Tibial nerve (tissue), 4 donors: ENCODE results near the gene NAAA. TPM values are rescaled to one million over a fixed set of nuclear protein-coding genes. Genes with fewer than 3 reads are reported as not detected.
"Not testable (repeated sequence)": the region's sequence is repeated elsewhere in the genome, so short reads cannot be mapped to it uniquely, and the experiment has no call there.

Experiments used
- DNase-seq, 2 donors: peaks; one replicate each; pipeline ENCODE4 v3.0.0-alpha.2; 2019; ENCODE audit warnings: low spot score in 2 of 2
- H3K27ac ChIP-seq, 4 donors: fragments of 200-600 bp; sonication (generic) in 3 of 4; one replicate each; pipeline ENCODE4 v1.5.1; 2017 to 2019; ENCODE audit warnings: mild to moderate bottlenecking in 1 of 4
- H3K27me3 ChIP-seq, 2 donors: fragments of 200-600 bp; sonication (generic) in 1 of 2; one replicate each; pipeline versions ENCODE4 v1.5.1 to v1.6.0; 2017 to 2019
- H3K36me3 ChIP-seq, 3 donors: fragments of 200-600 bp; sonication (generic); one replicate each; pipeline ENCODE4 v1.5.1; 2018 to 2019
- H3K4me1 ChIP-seq, 4 donors: fragments of 200-600 bp; sonication (generic) in 3 of 4; one replicate each; pipeline ENCODE4 v1.5.1; 2017 to 2019
- H3K4me3 ChIP-seq, 4 donors: fragments of 200-600 bp; sonication (generic) in 3 of 4; one replicate each; pipeline ENCODE4 v1.5.1; 2017 to 2019; ENCODE audit warnings: mild to moderate bottlenecking in 1 of 4, moderate library complexity in 1 of 4
- H3K9me3 ChIP-seq, 4 donors: fragments of 200-600 bp; sonication (generic) in 3 of 4; one replicate each; pipeline ENCODE4 v1.5.1; 2017 to 2019
- EP300 ChIP-seq, 2 donors: sonication (generic); formaldehyde crosslinking; IDR thresholded peaks; one replicate each; pipeline ENCODE4 v1.6.1; 2017; ENCODE audit warnings: antibody characterized with exemption in 2 of 2, mild to moderate bottlenecking in 1 of 2
- POLR2A ChIP-seq, 2 donors: fragments of 450-650 bp; IDR thresholded peaks; one replicate each; pipeline ENCODE4 v1.6.1; 2017; ENCODE audit warnings: antibody characterized with exemption in 2 of 2, mild to moderate bottlenecking in 2 of 2, moderate library complexity in 2 of 2
- WGBS, 2 donors: methylation state at CpG; one replicate each; pipeline ENCODE4 v1.1.5; 2018; 5-methylcytosine and 5-hydroxymethylcytosine counted together
- total RNA-seq, 4 donors: library from RNA; depleted of rRNA; stranded (reverse); fragments of >200 nt; gene quantifications; one replicate each; pipeline ENCODE4 v1.1.0, GENCODE V29; 2016
- TF ChIP-seq, protein P1 (sequence below), 5 experiments: fragments of 200-600 bp in 3 of 5; fragments of 450-650 bp in 2 of 5; sonication (generic) in 3 of 5; IDR thresholded peaks; one replicate each; pipeline ENCODE4 v1.5.1; 2016 to 2019; ENCODE audit warnings: antibody characterized with exemption in 5 of 5, mild to moderate bottlenecking in 3 of 5, moderate library complexity in 2 of 5

NAAA gene
- total RNA-seq, 4 donors from 2014 or later = 70.5 to 191 (median 170) TPM

DNA sequence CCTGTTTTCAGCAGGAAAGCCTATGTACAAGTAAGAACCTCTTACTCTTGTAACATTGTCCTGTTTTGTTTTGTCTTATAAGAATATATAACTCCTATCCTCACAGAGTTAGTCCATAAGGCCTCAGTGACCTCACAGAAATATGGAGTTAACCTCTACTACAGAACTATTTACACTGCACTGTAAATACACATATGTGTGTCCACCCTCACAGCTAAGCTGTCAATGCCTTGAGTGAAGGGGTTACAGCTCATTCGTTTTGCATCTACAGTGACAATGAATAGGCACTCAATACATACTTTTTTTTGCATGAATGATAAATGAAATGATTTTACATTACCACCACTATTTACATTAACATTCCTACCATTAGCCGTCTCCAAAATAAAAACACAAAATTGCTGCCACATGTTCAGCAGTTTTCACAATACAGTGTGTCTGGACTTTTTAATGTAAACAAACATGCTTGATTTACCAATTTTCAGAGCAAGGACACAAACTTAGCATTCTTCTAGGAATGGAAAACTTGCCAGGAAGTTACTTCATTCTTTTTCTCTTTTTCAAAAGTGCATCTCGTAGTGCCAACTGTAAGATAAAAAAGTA, 9.5 kb upstream of the NAAA start:
- DNase-seq = no peak
- Histone ChIP-seq H3K9me3 (no peaks in the 10 kb centered on the region), H3K27ac (no peak overlapping the region), H3K4me1 (no peaks in the 10 kb centered on the region), H3K36me3 (peaks cover 0 to 87% (median 8%) of the 10 kb centered on the region in 3 donors), H3K4me3 (no peak overlapping the region), H3K27me3 (no peaks in the 10 kb centered on the region)
- 30 to 42% methylated on average over 3 of the region's 3 CpGs for WGBS, 2 donors
- TF ChIP-seq POLR2A (IDR thresholded peaks at IDR 0.05) (no peak), EP300 (IDR thresholded peaks at IDR 0.05) (no peak)
- TF ChIP-seq, protein P1, sequence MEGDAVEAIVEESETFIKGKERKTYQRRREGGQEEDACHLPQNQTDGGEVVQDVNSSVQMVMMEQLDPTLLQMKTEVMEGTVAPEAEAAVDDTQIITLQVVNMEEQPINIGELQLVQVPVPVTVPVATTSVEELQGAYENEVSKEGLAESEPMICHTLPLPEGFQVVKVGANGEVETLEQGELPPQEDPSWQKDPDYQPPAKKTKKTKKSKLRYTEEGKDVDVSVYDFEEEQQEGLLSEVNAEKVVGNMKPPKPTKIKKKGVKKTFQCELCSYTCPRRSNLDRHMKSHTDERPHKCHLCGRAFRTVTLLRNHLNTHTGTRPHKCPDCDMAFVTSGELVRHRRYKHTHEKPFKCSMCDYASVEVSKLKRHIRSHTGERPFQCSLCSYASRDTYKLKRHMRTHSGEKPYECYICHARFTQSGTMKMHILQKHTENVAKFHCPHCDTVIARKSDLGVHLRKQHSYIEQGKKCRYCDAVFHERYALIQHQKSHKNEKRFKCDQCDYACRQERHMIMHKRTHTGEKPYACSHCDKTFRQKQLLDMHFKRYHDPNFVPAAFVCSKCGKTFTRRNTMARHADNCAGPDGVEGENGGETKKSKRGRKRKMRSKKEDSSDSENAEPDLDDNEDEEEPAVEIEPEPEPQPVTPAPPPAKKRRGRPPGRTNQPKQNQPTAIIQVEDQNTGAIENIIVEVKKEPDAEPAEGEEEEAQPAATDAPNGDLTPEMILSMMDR (IDR thresholded peaks at IDR 0.05) = no peak

DNA sequence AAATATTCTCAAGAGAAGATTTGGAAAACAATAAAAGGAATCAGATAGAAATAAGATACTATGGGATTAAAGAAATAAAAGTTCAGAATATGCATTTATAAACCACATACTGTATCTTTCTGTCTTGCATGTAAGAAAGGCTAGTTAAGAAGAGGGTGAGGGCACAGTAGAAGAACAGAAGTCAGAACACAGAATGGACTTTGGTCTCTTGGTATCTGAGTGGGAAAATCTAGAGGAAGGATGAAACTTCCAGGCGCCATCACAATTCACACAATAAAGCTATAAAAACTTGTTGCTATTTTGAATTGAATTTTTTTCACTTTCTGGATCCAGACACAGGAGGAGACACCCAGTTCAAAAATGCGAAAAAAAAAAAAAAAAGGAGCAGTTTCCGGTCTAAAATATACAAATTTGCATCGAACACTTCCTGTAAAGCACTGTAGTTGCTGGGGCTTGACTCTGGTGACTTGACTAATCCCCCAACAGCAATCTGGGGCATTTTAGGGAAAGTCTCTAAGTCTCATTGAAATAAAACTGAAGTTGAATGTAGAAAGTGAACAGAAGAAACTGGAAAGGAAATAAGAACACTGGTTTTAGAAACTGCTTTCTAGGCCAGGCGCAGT, 8.1 kb upstream of the NAAA start:
- Histone ChIP-seq H3K9me3 (no peaks in the 10 kb centered on the region), H3K4me3 (no peak overlapping the region), H3K27me3 (no peaks in the 10 kb centered on the region), H3K4me1 (no peaks in the 10 kb centered on the region), H3K36me3 (peaks cover 0 to 74% (median 6%) of the 10 kb centered on the region in 3 donors), H3K27ac (no peak overlapping the region)
- WGBS, 2 donors = 63 to 70% methylated on average over 5 of the region's 5 CpGs
- no peak for TF ChIP-seq EP300 (IDR thresholded peaks at IDR 0.05)
- TF ChIP-seq, protein P1 (IDR thresholded peaks at IDR 0.05) = no peak
- DNase-seq = no peak

DNA sequence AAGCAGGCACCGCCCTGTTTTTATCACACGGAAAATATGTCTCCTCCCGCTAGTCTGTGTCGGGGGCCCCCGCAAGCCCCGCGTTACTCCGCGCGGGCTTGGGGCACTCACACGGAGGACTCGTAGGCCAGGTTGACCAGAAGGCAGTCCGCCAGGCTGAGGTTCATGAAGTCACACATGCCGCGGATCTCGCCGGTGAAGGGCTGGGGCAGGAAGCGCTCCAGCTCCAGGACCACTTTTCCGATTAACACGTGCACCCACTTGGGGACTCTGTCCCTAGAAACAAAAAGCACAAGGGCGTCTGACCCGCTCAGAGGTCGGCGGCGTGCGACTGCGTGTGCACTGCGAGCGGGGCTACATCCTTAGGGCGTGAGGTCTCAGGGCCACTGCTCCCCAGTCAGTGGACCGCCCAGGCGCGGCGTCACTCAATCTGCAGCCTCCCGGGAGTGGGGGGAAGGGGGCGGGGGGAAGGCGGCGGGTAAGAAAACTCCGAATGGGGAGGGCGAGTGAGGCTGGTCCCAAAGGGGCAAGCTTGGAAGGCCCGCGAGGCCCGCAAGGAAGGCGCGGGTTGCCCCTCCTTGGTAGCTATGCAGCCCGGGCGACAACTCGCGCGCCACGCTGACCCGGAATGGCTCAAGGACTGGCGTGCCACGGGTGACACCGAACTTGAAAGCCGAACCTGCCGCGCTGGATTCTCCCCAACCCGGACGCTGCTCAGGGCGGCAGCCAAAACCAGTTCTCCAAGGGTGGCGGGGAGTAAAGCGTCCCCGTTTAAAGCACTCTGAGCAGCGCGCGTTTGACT, 722 bp downstream of the NAAA start:
- Histone ChIP-seq H3K4me3 (peak overlapping the region; percentile 71 to 88 (median 82)), H3K27ac (peak overlapping the region; percentile 63 to 80 (median 76)), H3K4me1 (peaks cover 0 to 20% (median 0%) of the 10 kb centered on the region in 4 donors), H3K36me3 (peaks cover 0 to 4% (median 0%) of the 10 kb centered on the region in 3 donors), H3K9me3 (no peaks in the 10 kb centered on the region), H3K27me3 (no peaks in the 10 kb centered on the region)
- 0 to 2% methylated on average over 13 to 14 of the region's 67 CpGs for WGBS, 2 donors
- peak; percentile 49 to 54 for DNase-seq
- TF ChIP-seq POLR2A (IDR thresholded peaks at IDR 0.05) = no peak
- peak in 1 of 2 donors; percentile 39 for TF ChIP-seq EP300 (IDR thresholded peaks at IDR 0.05)

DNA sequence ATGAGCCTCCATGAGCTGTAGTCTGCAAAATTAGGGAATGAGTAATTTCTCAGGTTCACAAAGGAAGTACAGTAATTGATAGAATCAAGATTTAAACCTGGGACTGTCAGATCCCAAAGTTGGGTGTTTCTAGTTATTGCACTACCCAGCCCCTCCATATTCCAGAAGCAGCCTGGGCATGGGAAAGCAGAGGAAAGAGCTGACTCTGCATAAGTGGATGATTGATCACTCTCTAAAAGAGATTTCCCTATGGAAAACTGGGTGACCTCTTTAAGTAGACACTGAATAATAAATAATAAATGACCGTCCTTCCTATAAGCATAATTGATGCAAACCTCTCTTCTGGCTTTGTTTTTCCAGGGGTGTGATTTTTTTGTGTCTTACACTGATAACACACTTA, 5.2 kb downstream of the NAAA start:
- peaks cover 0 to 16% (median 0%) of the 10 kb centered on the region in 4 donors for H3K4me1 ChIP-seq
- 76 to 97% methylated on average over 1 of the region's 1 CpG for WGBS, 2 donors
- H3K36me3 ChIP-seq = peaks cover 0 to 29% (median 3%) of the 10 kb centered on the region in 3 donors
- TF ChIP-seq POLR2A (IDR thresholded peaks at IDR 0.05) (no peak), EP300 (IDR thresholded peaks at IDR 0.05) (no peak)
- TF ChIP-seq, protein P1 (IDR thresholded peaks at IDR 0.05) = no peak
- no peak overlapping the region for H3K4me3 ChIP-seq
- DNase-seq = no peak
- H3K9me3 ChIP-seq = no peaks in the 10 kb centered on the region
- no peak overlapping the region for H3K27ac ChIP-seq
- no peaks in the 10 kb centered on the region for H3K27me3 ChIP-seq

DNA sequence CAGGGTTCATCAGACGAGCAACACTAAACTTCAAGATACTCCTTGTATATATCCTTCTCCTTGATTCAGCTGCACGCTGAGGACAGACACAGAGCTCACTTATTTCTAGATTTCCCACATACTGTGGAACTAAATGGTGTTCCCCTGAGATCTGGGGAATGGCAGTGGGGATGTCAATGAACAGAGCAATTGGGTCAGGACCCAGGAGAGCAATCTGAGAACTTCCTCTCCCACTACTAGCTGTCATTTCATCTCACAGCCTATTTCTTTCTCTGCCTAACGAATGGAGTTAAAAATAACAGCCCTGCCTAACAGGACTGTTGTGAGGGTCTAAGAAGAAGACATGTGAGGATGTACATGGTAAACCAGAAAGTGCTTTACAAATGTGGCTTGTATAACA, 10.7 kb downstream of the NAAA start:
- Histone ChIP-seq H3K9me3 (no peaks in the 10 kb centered on the region), H3K4me3 (no peak overlapping the region), H3K4me1 (no peaks in the 10 kb centered on the region), H3K27ac (no peak overlapping the region), H3K36me3 (peaks cover 0 to 60% (median 6%) of the 10 kb centered on the region in 3 donors), H3K27me3 (no peaks in the 10 kb centered on the region)
- no peak for DNase-seq
- TF ChIP-seq EP300 (IDR thresholded peaks at IDR 0.05) = no peak
- TF ChIP-seq, protein P1 (IDR thresholded peaks at IDR 0.05) = no peak
- TF ChIP-seq POLR2A (IDR thresholded peaks at IDR 0.05) = no peak
- WGBS, 2 donors = 74 to 88% methylated on average over 3 of the region's 3 CpGs

DNA sequence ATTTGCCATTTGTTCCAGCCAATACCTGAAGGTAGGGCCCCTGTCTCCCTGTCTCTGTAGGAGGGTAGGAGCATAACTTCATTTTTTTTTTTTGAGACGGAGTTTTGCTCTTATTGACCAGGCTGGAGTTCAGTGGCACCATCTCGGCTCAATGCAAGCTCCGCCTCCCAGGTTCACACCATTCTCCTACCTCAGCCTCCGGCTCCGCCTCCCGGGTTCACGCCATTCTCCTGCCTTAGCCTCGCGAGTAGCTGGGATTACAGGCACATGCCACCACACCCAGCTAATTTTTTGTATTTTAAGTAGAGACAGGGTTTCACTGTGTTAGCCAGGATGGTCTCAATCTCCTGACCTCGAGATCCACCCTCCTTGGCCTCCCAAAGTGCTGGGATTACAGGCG, 15.9 kb downstream of the NAAA start:
- H3K36me3 ChIP-seq = peaks cover 0 to 67% (median 0%) of the 10 kb centered on the region in 3 donors
- 83 to 87% methylated on average over 11 of the region's 11 CpGs for WGBS, 2 donors

More for the DNA sequence above, 15.9 kb downstream of the NAAA start:
- DNase-seq, H3K27ac ChIP-seq, H3K4me3 ChIP-seq, H3K9me3 ChIP-seq, H3K27me3 ChIP-seq, H3K4me1 ChIP-seq: not testable (repeated sequence)
